GM12865 (cell line): Measurements from ENCODE around the gene MPRIP.
"Not testable (repeated sequence)": the region's sequence is repeated elsewhere in the genome, so short reads cannot be mapped to it uniquely, and the experiment has no call there.

Experiments used
- DNase-seq: peaks from one replicate; pipeline ENCODE4 v3.0.0; 2010; ENCODE audit warnings: low read depth
- H3K4me3 ChIP-seq: 2 replicates; pipeline ENCODE4 v1.5.1; 2011; ENCODE audit warnings: mild to moderate bottlenecking, low read depth, low read length, control low read depth
- CTCF ChIP-seq: IDR thresholded peaks from 2 replicates; pipeline ENCODE4 v1.5.1; 2011; ENCODE audit warnings: low read length, control low read depth, low read depth, inconsistent platforms; ENCODE audit not compliant: insufficient read depth; ENCODE audit errors: missing control alignments

Gene MPRIP

GRCh38 chr17:17186551-17187505, 144.6 kb downstream of the MPRIP start:
- TF ChIP-seq CTCF = no peak
- no peak for DNase-seq
- no peak overlapping the region for H3K4me3 ChIP-seq

- TF ChIP-seq CTCF = no peak
- DNase-seq = no peak
These were observed 146.3 kb downstream of the MPRIP start for GRCh38 chr17:17188586-17188985.

GRCh38 chr17:17189559-17189958, 147.3 kb downstream of the MPRIP start:
- no peak for DNase-seq
- no peak for TF ChIP-seq CTCF
- no peak overlapping the region for H3K4me3 ChIP-seq

More at GRCh38 chr17:17188586-17188985, 146.3 kb downstream of the MPRIP start:
- no peak overlapping the region for H3K4me3 ChIP-seq

- TF ChIP-seq CTCF = no peak
- DNase-seq = no peak
- no peak overlapping the region for H3K4me3 ChIP-seq
These were observed 147.9 kb downstream of the MPRIP start for GRCh38 chr17:17190188-17190587.

GRCh38 chr17:17191346-17191792, 149.1 kb downstream of the MPRIP start:
- H3K4me3 ChIP-seq = no peak overlapping the region
- DNase-seq = no peak
- no peak for TF ChIP-seq CTCF

- H3K4me3 ChIP-seq = no peak overlapping the region
- DNase-seq = no peak
- TF ChIP-seq CTCF = no peak
These were observed 149.7 kb downstream of the MPRIP start for GRCh38 chr17:17191961-17192381.

- H3K4me3 ChIP-seq, DNase-seq: not testable (repeated sequence)
These were observed 153.2 kb downstream of the MPRIP start for GRCh38 chr17:17195466-17195865.
